Superior temporal gyrus (tissue), 1 donor: ENCODE results near the gene RNF130.
A peak's percentile ranks its signal among the peaks of the same experiment; 100 is the strongest.

Experiments used
- DNase-seq: peaks from one replicate; pipeline ENCODE4 v3.0.0-alpha.2; 2016; ENCODE audit errors: extremely low spot score

The RNF130 gene

GRCh38 chr5:180085837-180086236 is 14.3 kb upstream of the RNF130 start:
- DNase-seq = peak; percentile 82

GRCh38 chr5:180084638-180085561 is 13.3 kb upstream of the RNF130 start:
- DNase-seq = no peak

GRCh38 chr5:180083529-180084060 is 12.0 kb upstream of the RNF130 start:
- no peak for DNase-seq

- DNase-seq = no peak
Measured at GRCh38 chr5:180082633-180083420, 11.3 kb upstream of the RNF130 start.

- DNase-seq = no peak
Measured at GRCh38 chr5:180081481-180081880, 9.9 kb upstream of the RNF130 start.

- no peak for DNase-seq
Measured at GRCh38 chr5:180080486-180081280, 9.1 kb upstream of the RNF130 start.

- no peak for DNase-seq
Measured at GRCh38 chr5:180079702-180080466, 8.3 kb upstream of the RNF130 start.

GRCh38 chr5:180078348-180078747 is 6.8 kb upstream of the RNF130 start:
- no peak for DNase-seq

- DNase-seq = no peak
Measured at GRCh38 chr5:180077594-180078284, 6.2 kb upstream of the RNF130 start.

- no peak for DNase-seq
Measured at GRCh38 chr5:180075703-180076102, 4.1 kb upstream of the RNF130 start.

GRCh38 chr5:180074462-180074861 is 2.9 kb upstream of the RNF130 start:
- DNase-seq = no peak

GRCh38 chr5:180072556-180072955 is 997 bp upstream of the RNF130 start:
- DNase-seq = no peak

- DNase-seq = no peak
Measured at GRCh38 chr5:180072256-180072548, 643 bp upstream of the RNF130 start.

GRCh38 chr5:180070756-180071530 is 616 bp downstream of the RNF130 start:
- DNase-seq = peak; percentile 74

- DNase-seq = peak; percentile 95
Measured at GRCh38 chr5:180069589-180070247, 1.8 kb downstream of the RNF130 start.

- no peak for DNase-seq
Measured at GRCh38 chr5:180068519-180069090, 3.0 kb downstream of the RNF130 start.

GRCh38 chr5:180067986-180068385 is 3.6 kb downstream of the RNF130 start:
- DNase-seq = peak; percentile 93

GRCh38 chr5:180060192-180060591 is 11.4 kb downstream of the RNF130 start:
- DNase-seq = no peak

GRCh38 chr5:180059326-180059725 is 12.2 kb downstream of the RNF130 start:
- no peak for DNase-seq
